ENCODE measurements around the gene MPZL2. TPM values are rescaled to one million over a fixed set of nuclear protein-coding genes. Genes with fewer than 3 reads are reported as not detected.

Gene MPZL2
- total RNA-seq, 6 donors from 2014 or later, result 51.6 to 146 (median 110) TPM

- TF ChIP-seq POLR2A (IDR thresholded peaks at IDR 0.05) (peak in 2 of 4 donors; percentile 76 to 85), EP300 (IDR thresholded peaks at IDR 0.05) (peak in 2 of 4 donors; percentile 12 to 27), CTCF (IDR thresholded peaks at IDR 0.05) (no peak), POLR2AphosphoS5 (IDR thresholded peaks at IDR 0.05) (peak; percentile 78 to 88)
- Histone ChIP-seq H3K4me1 (peaks cover 7 to 30% (median 15%) of the 10 kb centered on the region in 4 donors), H3K9me3 (no peaks in the 10 kb centered on the region), H3K4me3 (peak within 1 kb of the TSS; percentile 55 to 71 (median 62)), H3K27ac (peak within 1 kb of the TSS; percentile 90 to 96 (median 92)), H3K27me3 (no peaks in the 10 kb centered on the region), H3K36me3 (peaks cover 0 to 6% (median 4%) of the 10 kb centered on the region in 4 donors)
- DNase-seq (peak; percentile 76 to 94), ATAC-seq (ENCODE audit: low FRiP score in 2 of 2) (peak; percentile 83 to 88)
- WGBS, 2 donors, result 4% methylated on average over 27 to 33 of the region's 33 CpGs
These were observed 12.0 kb downstream of the MPZL2 start, which contains the start of gene MPZL3 for GRCh38 chr11:118251858-118252652. Gene MPZL3, minus strand, starts transcription at chr11:118252365. Its CDS starts 71 bp downstream, at chr11:118252294.

- H3K9me3 ChIP-seq, result no peaks in the 10 kb centered on the region
- H3K36me3 ChIP-seq, result no peaks in the 10 kb centered on the region
- H3K4me1 ChIP-seq, result peaks cover 9 to 35% (median 14%) of the 10 kb centered on the region in 4 donors
- 36 to 53% methylated on average over 1 of the region's 1 CpG for WGBS, 2 donors
- TF ChIP-seq POLR2A (IDR thresholded peaks at IDR 0.05), result peak in 1 of 4 donors; percentile 15
- TF ChIP-seq POLR2AphosphoS5 (IDR thresholded peaks at IDR 0.05), result no peak
- ATAC-seq (ENCODE audit: low FRiP score in 2 of 2), result no peak
- H3K27me3 ChIP-seq, result no peaks in the 10 kb centered on the region
- no peak for DNase-seq
- peak overlapping the region in 3 of 4 donors; percentile 51 to 71 (median 62) for H3K27ac ChIP-seq
- no peak overlapping the region for H3K4me3 ChIP-seq
These were observed 17.1 kb downstream of the MPZL2 start for GRCh38 chr11:118247041-118247440.

- no peak for TF ChIP-seq CTCF (IDR thresholded peaks at IDR 0.05)
- TF ChIP-seq POLR2A (IDR thresholded peaks at IDR 0.05), result no peak
- TF ChIP-seq EP300 (IDR thresholded peaks at IDR 0.05), result peak in 1 of 4 donors; percentile 47
- no peak for TF ChIP-seq POLR2AphosphoS5 (IDR thresholded peaks at IDR 0.05)
- ATAC-seq (ENCODE audit: low FRiP score in 2 of 2), result no peak
- DNase-seq, result no peak
- H3K27me3 ChIP-seq, result no peaks in the 10 kb centered on the region
- 59 to 62% methylated on average over 3 of the region's 3 CpGs for WGBS, 2 donors
- H3K27ac ChIP-seq, result peak overlapping the region in 2 of 4 donors; percentile 51 to 71
- H3K4me1 ChIP-seq, result peaks cover 14 to 45% (median 23%) of the 10 kb centered on the region in 4 donors
- no peak overlapping the region for H3K4me3 ChIP-seq
- H3K36me3 ChIP-seq, result no peaks in the 10 kb centered on the region
- no peaks in the 10 kb centered on the region for H3K9me3 ChIP-seq
These were observed 18.0 kb downstream of the MPZL2 start for GRCh38 chr11:118245936-118246562.

GRCh38 chr11:118243993-118244762 is 19.9 kb downstream of the MPZL2 start:
- no peaks in the 10 kb centered on the region for H3K36me3 ChIP-seq
- H3K27ac ChIP-seq, result no peak overlapping the region
- WGBS, 2 donors, result 87 to 88% methylated on average over 3 of the region's 3 CpGs
- TF ChIP-seq POLR2AphosphoS5 (IDR thresholded peaks at IDR 0.05) (no peak), POLR2A (IDR thresholded peaks at IDR 0.05) (no peak), EP300 (IDR thresholded peaks at IDR 0.05) (no peak), CTCF (IDR thresholded peaks at IDR 0.05) (no peak)
- no peak overlapping the region for H3K4me3 ChIP-seq
- H3K27me3 ChIP-seq, result no peaks in the 10 kb centered on the region
- ATAC-seq (ENCODE audit: low FRiP score in 2 of 2) (no peak), DNase-seq (no peak)
- H3K9me3 ChIP-seq, result no peaks in the 10 kb centered on the region
- H3K4me1 ChIP-seq, result peaks cover 28 to 52% (median 41%) of the 10 kb centered on the region in 4 donors
